HFF-Myc (cell line): ENCODE measurements around the gene EXTL1.
"Not testable (repeated sequence)": the region's sequence is repeated elsewhere in the genome, so short reads cannot be mapped to it uniquely, and the experiment has no call there.

Source experiments
- DNase-seq: peaks from one replicate; pipeline ENCODE4 v3.0.0-alpha.2; 2011; ENCODE audit warnings: low read depth; ENCODE audit errors: extremely low read depth
- H3K4me3 ChIP-seq: replicated peaks from 2 replicates; pipeline ENCODE4 v1.5.1; 2011; ENCODE audit warnings: low read depth, mild to moderate bottlenecking, control low read depth, low read length
- CTCF ChIP-seq: IDR thresholded peaks from 2 replicates; pipeline ENCODE4 v1.5.1; 2012; ENCODE audit warnings: mild to moderate bottlenecking, low read depth, low read length, control low read depth; ENCODE audit errors: missing control alignments

EXTL1 gene

DNA sequence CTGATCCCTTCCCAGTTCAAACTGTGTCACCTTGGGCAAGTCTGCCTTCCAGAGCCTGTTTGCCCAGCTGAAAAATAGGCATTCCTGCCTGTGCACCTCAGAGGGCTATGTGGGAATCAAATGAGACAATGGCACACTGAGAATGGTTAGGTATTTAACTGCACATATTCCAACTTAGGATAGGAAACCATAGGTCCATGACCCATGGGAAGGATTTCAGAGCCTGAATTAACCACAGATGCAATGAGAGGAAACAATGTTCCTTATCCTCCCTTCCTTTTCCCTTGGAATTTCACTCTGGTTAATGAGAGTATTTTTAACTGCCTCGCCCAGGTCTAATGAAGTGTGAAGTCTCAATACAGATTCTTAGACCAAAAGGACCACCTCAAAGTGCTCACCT lies 36.4 kb upstream of the EXTL1 start:
- H3K4me3 ChIP-seq = no peak overlapping the region
- no peak for DNase-seq
- no peak for TF ChIP-seq CTCF

- no peak overlapping the region for H3K4me3 ChIP-seq
- no peak for TF ChIP-seq CTCF
- DNase-seq = no peak
These were observed 35.9 kb upstream of the EXTL1 start for GRCh38 chr1:25985670-25986069.

DNA sequence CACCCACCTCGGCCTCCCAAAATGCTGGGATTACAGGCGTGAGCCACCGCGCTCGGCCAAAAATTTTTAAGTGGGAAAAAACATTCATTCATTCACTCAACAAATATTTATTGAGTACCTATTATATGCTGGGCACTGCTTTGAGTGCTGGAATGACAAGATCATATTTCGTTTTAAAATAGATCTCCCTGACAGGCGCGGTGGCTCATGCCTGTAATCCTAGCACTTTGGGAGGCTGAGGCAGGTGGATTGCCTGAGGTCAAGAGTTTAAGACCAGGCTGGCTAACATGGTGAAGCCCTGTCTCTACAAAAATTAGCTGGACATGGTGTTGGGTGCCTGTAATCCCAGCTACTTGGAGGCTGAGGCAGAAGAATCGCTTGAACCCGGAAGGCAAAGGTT lies 34.8 kb upstream of the EXTL1 start:
- not testable (repeated sequence) for H3K4me3 ChIP-seq, DNase-seq

- TF ChIP-seq CTCF = no peak
- DNase-seq = no peak
These were observed 33.6 kb upstream of the EXTL1 start for GRCh38 chr1:25987951-25988350.

DNA sequence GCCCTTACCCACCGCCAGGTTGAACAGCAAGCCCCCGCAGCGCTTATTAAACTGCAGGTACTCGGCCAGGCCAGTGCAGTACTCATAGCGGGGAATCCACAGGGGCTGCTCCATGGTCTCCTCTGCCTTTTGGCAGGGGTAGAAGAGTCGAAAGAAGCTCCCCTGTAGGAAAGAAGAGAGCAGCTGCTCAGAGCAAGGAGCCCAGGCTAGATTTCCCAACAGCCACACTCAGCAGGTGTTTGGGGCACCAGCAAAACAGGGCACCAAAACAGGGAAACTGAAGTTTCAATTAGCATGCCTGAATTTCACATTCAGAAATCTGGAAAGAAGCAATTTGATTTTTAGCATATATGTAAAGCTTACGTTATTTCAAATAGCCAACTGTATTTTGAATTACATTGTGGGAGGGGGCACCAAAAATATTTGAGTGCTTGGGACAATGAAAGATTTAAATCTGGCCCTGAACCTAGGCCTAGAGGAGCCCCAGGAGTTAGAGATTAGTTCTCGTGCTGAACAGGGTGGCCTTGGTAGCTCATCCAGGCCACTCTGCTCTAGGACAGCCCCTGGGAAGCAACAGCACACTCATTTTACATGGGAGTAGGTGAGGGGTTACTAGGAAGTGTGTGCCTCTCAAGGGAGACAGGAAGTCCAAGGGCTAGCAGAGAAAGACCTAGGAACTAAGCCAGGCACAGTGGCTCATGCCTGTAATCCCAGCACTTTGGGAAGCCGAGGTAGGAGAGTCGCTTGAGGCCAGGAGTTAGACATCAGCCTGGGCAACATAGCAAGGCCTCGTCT lies 31.9 kb upstream of the EXTL1 start:
- TF ChIP-seq CTCF = no peak
- no peak for DNase-seq
- H3K4me3 ChIP-seq = no peak overlapping the region

More at GRCh38 chr1:25987951-25988350, 33.6 kb upstream of the EXTL1 start:
- H3K4me3 ChIP-seq = no peak overlapping the region

GRCh38 chr1:25990251-25990650 lies 31.3 kb upstream of the EXTL1 start:
- no peak for DNase-seq
- TF ChIP-seq CTCF = no peak
- no peak overlapping the region for H3K4me3 ChIP-seq

GRCh38 chr1:25990702-25991395 lies 30.7 kb upstream of the EXTL1 start:
- no peak for DNase-seq
- TF ChIP-seq CTCF = no peak

More at GRCh38 chr1:25990702-25991395, 30.7 kb upstream of the EXTL1 start:
- no peak overlapping the region for H3K4me3 ChIP-seq
